ENCODE measurements around the gene NCKAP5. TPM values are rescaled to one million over a fixed set of nuclear protein-coding genes. Genes with fewer than 3 reads are reported as not detected.

NCKAP5 gene
- total and polyA plus RNA-seq, 2 of the 13 experiments (the other 11 are each of a cell fraction or from before 2014, with no cell fraction given) = 0.01 TPM; not detected in 1

GRCh38 chr2:133420788-133421187 is 147.5 kb downstream of the NCKAP5 start:
- no TSS peak for BruUV-seq (replicated peaks)
- Histone ChIP-seq H3K4me3 (replicated peaks in 1 of 3; ENCODE audit: insufficient read depth in 1 of 3, low read depth in 2 of 3, low read length in 3 of 3) (no peak overlapping the region), H3K27ac (ENCODE audit: extremely low read length, insufficient read depth, low read length) (no peak overlapping the region), H4K20me1 (ENCODE audit: insufficient read depth, low read length) (no peaks in the 10 kb centered on the region), H3K27me3 (ENCODE audit: control insufficient read depth in 1 of 2, insufficient read depth in 2 of 2, low read length in 2 of 2) (no peaks in the 10 kb centered on the region), H3K36me3 (replicated peaks in 1 of 2; ENCODE audit: control insufficient read depth in 1 of 2, insufficient read depth in 2 of 2, low read length in 2 of 2) (no peaks in the 10 kb centered on the region), H3K9me3 (ENCODE audit: low read length) (no peaks in the 10 kb centered on the region), H2AFZ (ENCODE audit: low read length) (no peak overlapping the region), H3K79me2 (ENCODE audit: insufficient read depth, low read length) (no peaks in the 10 kb centered on the region), H3K4me2 (ENCODE audit: low read depth, low read length) (no peak overlapping the region), H3K9ac (ENCODE audit: insufficient read depth, low read depth, low read length) (no peak overlapping the region), H3K4me1 (ENCODE audit: insufficient read depth, low read length) (no peaks in the 10 kb centered on the region)
- intact Hi-C loops (cut with micrococcal nuclease; ENCODE audit: unreplicated experiment) (no loop called here), in situ Hi-C loops (cut with HindIII; ENCODE audit: extremely low pct_ligation_motif_present, low pct_unique_long_range_greater_than_20kb) (no loop called here)
- no peak for ATAC-seq
- FAIRE-seq = no peak
- DNase-seq (ENCODE audit: low spot score) = no peak
- 46% methylated on average over 6 of the region's 6 CpGs for WGBS (ENCODE audit: low lambda C conversion rate)
- TF ChIP-seq ZNF737 (CRISPR knock-in tag; IDR thresholded peaks at IDR 0.05; ENCODE audit: borderline replicate concordance) (no peak), SPEN (CRISPR knock-in tag; IDR thresholded peaks at IDR 0.05; ENCODE audit: low read depth) (no peak), SMAD1 (CRISPR knock-in tag; IDR thresholded peaks at IDR 0.05; ENCODE audit: borderline replicate concordance, low read depth) (no peak), PBX2 (CRISPR knock-in tag; IDR thresholded peaks at IDR 0.05) (no peak), STAT5B (CRISPR knock-in tag; IDR thresholded peaks at IDR 0.05) (no peak), HCFC1 (IDR thresholded peaks at IDR 0.05; ENCODE audit: low read depth, low read length) (no peak), MTA1 (CRISPR knock-in tag; IDR thresholded peaks at IDR 0.05; ENCODE audit: borderline replicate concordance) (no peak), KDM2A (CRISPR knock-in tag; IDR thresholded peaks at IDR 0.05; ENCODE audit: borderline replicate concordance, low read depth) (no peak), BRCA1 (CRISPR knock-in tag; IDR thresholded peaks at IDR 0.05) (no peak), ZNF850 (CRISPR knock-in tag; conservative IDR thresholded peaks at IDR 0.05) (no peak), ZNF263 (CRISPR knock-in tag; IDR thresholded peaks at IDR 0.05) (no peak), PHF21A (CRISPR knock-in tag; IDR thresholded peaks at IDR 0.05) (no peak), ZSCAN22 (CRISPR knock-in tag; IDR thresholded peaks at IDR 0.05) (no peak), SRSF1 (optimal IDR thresholded peaks at IDR 0.05; ENCODE audit: low read depth, low read length) (no peak), TFDP2 (CRISPR knock-in tag; IDR thresholded peaks at IDR 0.05) (no peak), ZNF543 (CRISPR knock-in tag; IDR thresholded peaks at IDR 0.05) (no peak)
- TF ChIP-seq, protein P1, sequence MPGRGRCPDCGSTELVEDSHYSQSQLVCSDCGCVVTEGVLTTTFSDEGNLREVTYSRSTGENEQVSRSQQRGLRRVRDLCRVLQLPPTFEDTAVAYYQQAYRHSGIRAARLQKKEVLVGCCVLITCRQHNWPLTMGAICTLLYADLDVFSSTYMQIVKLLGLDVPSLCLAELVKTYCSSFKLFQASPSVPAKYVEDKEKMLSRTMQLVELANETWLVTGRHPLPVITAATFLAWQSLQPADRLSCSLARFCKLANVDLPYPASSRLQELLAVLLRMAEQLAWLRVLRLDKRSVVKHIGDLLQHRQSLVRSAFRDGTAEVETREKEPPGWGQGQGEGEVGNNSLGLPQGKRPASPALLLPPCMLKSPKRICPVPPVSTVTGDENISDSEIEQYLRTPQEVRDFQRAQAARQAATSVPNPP (CRISPR knock-in tag; IDR thresholded peaks at IDR 0.05) = no peak
- ChIA-PET CTCF (ENCODE audit: low intra/inter-chr PET ratio, low total read pairs) (no interaction called here), POLR2A (no interaction called here)

All from HepG2 (cell line).